H1 (cell line): Measurements from ENCODE around the gene NRP2. TPM values are rescaled to one million over a fixed set of nuclear protein-coding genes. Genes with fewer than 3 reads are reported as not detected.

Experiments
- BACH1 ChIP-seq: IDR thresholded peaks from 2 replicates; pipeline ENCODE4 v1.6.1; 2012; ENCODE audit warnings: low read length, improper control_type of control experiment
- CREB1 ChIP-seq: IDR thresholded peaks from 2 replicates; pipeline ENCODE4 v1.6.1; 2012; ENCODE audit warnings: inconsistent platforms
- EGR1 ChIP-seq: IDR thresholded peaks from 2 replicates; pipeline ENCODE4 v1.6.1; 2011; ENCODE audit warnings: low read depth, low read length, borderline replicate concordance
- EP300 ChIP-seq, 2 experiments: IDR thresholded peaks; 1 replicate in 1 of 2; 2 replicates in 1 of 2; pipeline ENCODE4 v1.6.1; 2011 to 2012; ENCODE audit warnings: low read depth in 2 of 2, low read length in 2 of 2, mild to moderate bottlenecking in 2 of 2, borderline replicate concordance in 1 of 2, inconsistent platforms in 1 of 2, moderate library complexity in 1 of 2
- EZH2 ChIP-seq: fragments of 200-600 bp; sonication (generic); IDR thresholded peaks from 2 replicates; pipeline ENCODE4 v1.7.1; 2012; ENCODE audit warnings: low read depth, mild to moderate bottlenecking, moderate library complexity, low read length, inconsistent platforms; ENCODE audit not compliant: severe bottlenecking
- SP2 ChIP-seq: IDR thresholded peaks from 2 replicates; pipeline ENCODE4 v1.6.1; 2012; ENCODE audit warnings: mild to moderate bottlenecking, low read length, inconsistent platforms
- polyA plus RNA-seq, 7 experiments: library from polyadenylated mRNA; depleted of rRNA in 3 of 7; stranded (reverse) in 5 of 7; unstranded in 2 of 7; fragments of >200 nt in 5 of 7; fragments of 200-250 nt in 2 of 7; gene quantifications; 1 replicate in 5 of 7; 2 replicates in 1 of 7; 4 replicates in 1 of 7; pipeline versions ENCODE4 v1.2.1 to v1.2.3, GENCODE V29; 2011 to 2013; ENCODE audit warnings: missing spikeins in 2 of 7, mixed read lengths in 2 of 7
- total RNA-seq: library from RNA; stranded (reverse); fragmentation: NEBNext Ultra II Directional; extraction: Animal tissue kit (Norgen Biotek cat#: 25700); gene quantifications from 2 replicates; pipeline ENCODE4 v1.2.1, GENCODE V29; 2021
- TF ChIP-seq, protein P1 (sequence below): IDR thresholded peaks from 2 replicates; pipeline ENCODE4 v1.6.1; 2012; ENCODE audit warnings: low read length, inconsistent platforms
- TF ChIP-seq, protein P2 (sequence below): fragments of 300-600 bp; sonication (generic); IDR thresholded peaks from 2 replicates; pipeline ENCODE4 v1.7.1; 2012; ENCODE audit warnings: low read length, moderate library complexity, mild to moderate bottlenecking, inconsistent platforms; ENCODE audit not compliant: insufficient replicate concordance
- TF ChIP-seq, protein P3 (sequence below): IDR thresholded peaks from 2 replicates; pipeline ENCODE4 v1.6.1; 2012; ENCODE audit warnings: inconsistent platforms

Gene NRP2
- total and polyA plus RNA-seq, 2 of the 8 experiments (the other 6 are each of a cell fraction or from before 2014, with no cell fraction given) = 32.0 to 37.8 TPM

DNA sequence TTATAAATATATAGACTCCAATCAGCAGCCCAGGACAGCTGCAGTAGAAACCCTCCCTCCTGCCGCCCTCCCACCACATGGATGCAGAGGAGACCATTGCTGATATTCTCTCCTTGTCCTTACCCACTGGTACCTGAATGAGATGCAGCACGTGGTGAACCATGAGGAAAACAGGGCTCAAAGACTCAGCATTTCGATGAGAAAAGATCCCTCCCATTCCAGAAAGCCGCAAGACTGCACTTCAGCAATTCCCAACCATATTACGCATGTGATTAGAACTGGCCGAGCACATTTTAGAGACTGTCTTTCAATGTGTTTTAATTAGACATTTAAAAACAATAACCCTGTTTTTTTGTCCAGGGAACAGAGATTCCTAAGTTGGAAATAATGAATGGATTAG lies 125.5 kb downstream of the NRP2 start (continued):
- no peak for TF ChIP-seq EZH2
- no peak for TF ChIP-seq SP2
- TF ChIP-seq, protein P1, sequence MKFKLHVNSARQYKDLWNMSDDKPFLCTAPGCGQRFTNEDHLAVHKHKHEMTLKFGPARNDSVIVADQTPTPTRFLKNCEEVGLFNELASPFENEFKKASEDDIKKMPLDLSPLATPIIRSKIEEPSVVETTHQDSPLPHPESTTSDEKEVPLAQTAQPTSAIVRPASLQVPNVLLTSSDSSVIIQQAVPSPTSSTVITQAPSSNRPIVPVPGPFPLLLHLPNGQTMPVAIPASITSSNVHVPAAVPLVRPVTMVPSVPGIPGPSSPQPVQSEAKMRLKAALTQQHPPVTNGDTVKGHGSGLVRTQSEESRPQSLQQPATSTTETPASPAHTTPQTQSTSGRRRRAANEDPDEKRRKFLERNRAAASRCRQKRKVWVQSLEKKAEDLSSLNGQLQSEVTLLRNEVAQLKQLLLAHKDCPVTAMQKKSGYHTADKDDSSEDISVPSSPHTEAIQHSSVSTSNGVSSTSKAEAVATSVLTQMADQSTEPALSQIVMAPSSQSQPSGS = no peak
- no peak for TF ChIP-seq CREB1
- TF ChIP-seq, protein P2, sequence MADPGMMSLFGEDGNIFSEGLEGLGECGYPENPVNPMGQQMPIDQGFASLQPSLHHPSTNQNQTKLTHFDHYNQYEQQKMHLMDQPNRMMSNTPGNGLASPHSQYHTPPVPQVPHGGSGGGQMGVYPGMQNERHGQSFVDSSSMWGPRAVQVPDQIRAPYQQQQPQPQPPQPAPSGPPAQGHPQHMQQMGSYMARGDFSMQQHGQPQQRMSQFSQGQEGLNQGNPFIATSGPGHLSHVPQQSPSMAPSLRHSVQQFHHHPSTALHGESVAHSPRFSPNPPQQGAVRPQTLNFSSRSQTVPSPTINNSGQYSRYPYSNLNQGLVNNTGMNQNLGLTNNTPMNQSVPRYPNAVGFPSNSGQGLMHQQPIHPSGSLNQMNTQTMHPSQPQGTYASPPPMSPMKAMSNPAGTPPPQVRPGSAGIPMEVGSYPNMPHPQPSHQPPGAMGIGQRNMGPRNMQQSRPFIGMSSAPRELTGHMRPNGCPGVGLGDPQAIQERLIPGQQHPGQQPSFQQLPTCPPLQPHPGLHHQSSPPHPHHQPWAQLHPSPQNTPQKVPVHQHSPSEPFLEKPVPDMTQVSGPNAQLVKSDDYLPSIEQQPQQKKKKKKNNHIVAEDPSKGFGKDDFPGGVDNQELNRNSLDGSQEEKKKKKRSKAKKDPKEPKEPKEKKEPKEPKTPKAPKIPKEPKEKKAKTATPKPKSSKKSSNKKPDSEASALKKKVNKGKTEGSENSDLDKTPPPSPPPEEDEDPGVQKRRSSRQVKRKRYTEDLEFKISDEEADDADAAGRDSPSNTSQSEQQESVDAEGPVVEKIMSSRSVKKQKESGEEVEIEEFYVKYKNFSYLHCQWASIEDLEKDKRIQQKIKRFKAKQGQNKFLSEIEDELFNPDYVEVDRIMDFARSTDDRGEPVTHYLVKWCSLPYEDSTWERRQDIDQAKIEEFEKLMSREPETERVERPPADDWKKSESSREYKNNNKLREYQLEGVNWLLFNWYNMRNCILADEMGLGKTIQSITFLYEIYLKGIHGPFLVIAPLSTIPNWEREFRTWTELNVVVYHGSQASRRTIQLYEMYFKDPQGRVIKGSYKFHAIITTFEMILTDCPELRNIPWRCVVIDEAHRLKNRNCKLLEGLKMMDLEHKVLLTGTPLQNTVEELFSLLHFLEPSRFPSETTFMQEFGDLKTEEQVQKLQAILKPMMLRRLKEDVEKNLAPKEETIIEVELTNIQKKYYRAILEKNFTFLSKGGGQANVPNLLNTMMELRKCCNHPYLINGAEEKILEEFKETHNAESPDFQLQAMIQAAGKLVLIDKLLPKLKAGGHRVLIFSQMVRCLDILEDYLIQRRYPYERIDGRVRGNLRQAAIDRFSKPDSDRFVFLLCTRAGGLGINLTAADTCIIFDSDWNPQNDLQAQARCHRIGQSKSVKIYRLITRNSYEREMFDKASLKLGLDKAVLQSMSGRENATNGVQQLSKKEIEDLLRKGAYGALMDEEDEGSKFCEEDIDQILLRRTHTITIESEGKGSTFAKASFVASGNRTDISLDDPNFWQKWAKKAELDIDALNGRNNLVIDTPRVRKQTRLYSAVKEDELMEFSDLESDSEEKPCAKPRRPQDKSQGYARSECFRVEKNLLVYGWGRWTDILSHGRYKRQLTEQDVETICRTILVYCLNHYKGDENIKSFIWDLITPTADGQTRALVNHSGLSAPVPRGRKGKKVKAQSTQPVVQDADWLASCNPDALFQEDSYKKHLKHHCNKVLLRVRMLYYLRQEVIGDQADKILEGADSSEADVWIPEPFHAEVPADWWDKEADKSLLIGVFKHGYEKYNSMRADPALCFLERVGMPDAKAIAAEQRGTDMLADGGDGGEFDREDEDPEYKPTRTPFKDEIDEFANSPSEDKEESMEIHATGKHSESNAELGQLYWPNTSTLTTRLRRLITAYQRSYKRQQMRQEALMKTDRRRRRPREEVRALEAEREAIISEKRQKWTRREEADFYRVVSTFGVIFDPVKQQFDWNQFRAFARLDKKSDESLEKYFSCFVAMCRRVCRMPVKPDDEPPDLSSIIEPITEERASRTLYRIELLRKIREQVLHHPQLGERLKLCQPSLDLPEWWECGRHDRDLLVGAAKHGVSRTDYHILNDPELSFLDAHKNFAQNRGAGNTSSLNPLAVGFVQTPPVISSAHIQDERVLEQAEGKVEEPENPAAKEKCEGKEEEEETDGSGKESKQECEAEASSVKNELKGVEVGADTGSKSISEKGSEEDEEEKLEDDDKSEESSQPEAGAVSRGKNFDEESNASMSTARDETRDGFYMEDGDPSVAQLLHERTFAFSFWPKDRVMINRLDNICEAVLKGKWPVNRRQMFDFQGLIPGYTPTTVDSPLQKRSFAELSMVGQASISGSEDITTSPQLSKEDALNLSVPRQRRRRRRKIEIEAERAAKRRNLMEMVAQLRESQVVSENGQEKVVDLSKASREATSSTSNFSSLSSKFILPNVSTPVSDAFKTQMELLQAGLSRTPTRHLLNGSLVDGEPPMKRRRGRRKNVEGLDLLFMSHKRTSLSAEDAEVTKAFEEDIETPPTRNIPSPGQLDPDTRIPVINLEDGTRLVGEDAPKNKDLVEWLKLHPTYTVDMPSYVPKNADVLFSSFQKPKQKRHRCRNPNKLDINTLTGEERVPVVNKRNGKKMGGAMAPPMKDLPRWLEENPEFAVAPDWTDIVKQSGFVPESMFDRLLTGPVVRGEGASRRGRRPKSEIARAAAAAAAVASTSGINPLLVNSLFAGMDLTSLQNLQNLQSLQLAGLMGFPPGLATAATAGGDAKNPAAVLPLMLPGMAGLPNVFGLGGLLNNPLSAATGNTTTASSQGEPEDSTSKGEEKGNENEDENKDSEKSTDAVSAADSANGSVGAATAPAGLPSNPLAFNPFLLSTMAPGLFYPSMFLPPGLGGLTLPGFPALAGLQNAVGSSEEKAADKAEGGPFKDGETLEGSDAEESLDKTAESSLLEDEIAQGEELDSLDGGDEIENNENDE = no peak
- no peak for TF ChIP-seq BACH1
- no peak for TF ChIP-seq EP300 (IDR thresholded peaks at IDR 0.05; ENCODE audit: borderline replicate concordance in 1 of 2, low read depth in 2 of 2, low read length in 2 of 2)
- no peak for TF ChIP-seq EGR1
- TF ChIP-seq, protein P3, sequence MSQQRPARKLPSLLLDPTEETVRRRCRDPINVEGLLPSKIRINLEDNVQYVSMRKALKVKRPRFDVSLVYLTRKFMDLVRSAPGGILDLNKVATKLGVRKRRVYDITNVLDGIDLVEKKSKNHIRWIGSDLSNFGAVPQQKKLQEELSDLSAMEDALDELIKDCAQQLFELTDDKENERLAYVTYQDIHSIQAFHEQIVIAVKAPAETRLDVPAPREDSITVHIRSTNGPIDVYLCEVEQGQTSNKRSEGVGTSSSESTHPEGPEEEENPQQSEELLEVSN = no peak
